K562 (cell line): Measurements from ENCODE around the gene MIX23.

ENCODE experiments used
- CBFB ChIP-seq: sonication (generic); formaldehyde crosslinking; IDR thresholded peaks from 2 replicates; pipeline ENCODE4 v1.4.0; 2020; ENCODE audit warnings: mild to moderate bottlenecking, missing genetic modification reagents
- CTCF ChIP-seq, 3 experiments: IDR thresholded peaks in 2 of 3; conservative IDR thresholded peaks in 1 of 3; 2 replicates each; pipeline ENCODE4 v1.5.1; 2011 to 2012; ENCODE audit warnings: low read length in 3 of 3, mild to moderate bottlenecking in 3 of 3, control low read depth in 2 of 3, improper control_type of control experiment in 1 of 3, inconsistent platforms in 1 of 3, low read depth in 1 of 3, mixed read lengths in 1 of 3, moderate library complexity in 1 of 3; ENCODE audit not compliant: insufficient read depth in 2 of 3
- KLF16 ChIP-seq: IDR thresholded peaks from 2 replicates; pipeline ENCODE4 v1.6.1; 2016; ENCODE audit warnings: antibody characterized with exemption
- SP1 ChIP-seq: sonication (generic); formaldehyde crosslinking; IDR thresholded peaks from 2 replicates; pipeline ENCODE4 v1.8.1; 2022; ENCODE audit warnings: mild to moderate bottlenecking, missing genetic modification reagents
- XRCC5 ChIP-seq: fragments of 200-400 bp; formaldehyde crosslinking; IDR thresholded peaks from 2 replicates; pipeline ENCODE4 v1.6.1; 2017; ENCODE audit warnings: low read depth, mild to moderate bottlenecking, low read length

DNA sequence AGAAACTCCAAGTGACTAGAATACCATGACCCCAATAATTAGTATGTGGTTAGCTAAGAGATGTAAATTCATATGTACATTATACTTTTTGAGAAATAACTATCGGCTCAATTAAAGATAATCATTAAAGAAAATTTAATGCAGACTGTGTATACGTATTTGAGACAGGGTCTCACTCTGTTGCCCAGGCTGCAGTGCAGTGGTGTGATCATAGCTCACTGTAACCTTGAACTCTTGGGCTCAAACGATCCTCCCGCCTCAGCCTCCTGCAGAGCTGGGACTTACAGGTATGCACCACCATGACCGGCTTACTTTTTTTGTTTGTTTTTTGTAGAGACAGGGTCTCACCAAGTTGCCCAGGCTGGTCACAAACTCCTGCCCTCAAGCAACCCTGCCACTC lies 66.7 kb downstream of the MIX23 start:
- TF ChIP-seq KLF16 (no peak), XRCC5 (no peak), SP1 (CRISPR knock-in tag) (no peak), CTCF (IDR thresholded peaks at IDR 0.05 in 2 of 3, conservative IDR thresholded peaks at IDR 0.05 in 1 of 3; ENCODE audit: insufficient read depth in 2 of 3, low read depth in 1 of 3, low read length in 3 of 3) (no peak), CBFB (no peak)
